Epidermal melanocyte (primary cell): ENCODE measurements around the gene NT5DC1.
A peak's percentile ranks its signal among the peaks of the same experiment; 100 is the strongest.
"Not testable (repeated sequence)": the region's sequence is repeated elsewhere in the genome, so short reads cannot be mapped to it uniquely, and the experiment has no call there.

Experiments
- DNase-seq: peaks from one replicate; pipeline ENCODE4 v3.0.0; 2011; ENCODE audit warnings: low spot score; ENCODE audit not compliant: insufficient read length

Gene NT5DC1

GRCh38 chr6:116277124-116277523 lies 176.5 kb downstream of the NT5DC1 start:
- DNase-seq, result no peak

GRCh38 chr6:116278481-116278829 lies 177.8 kb downstream of the NT5DC1 start:
- no peak for DNase-seq

- DNase-seq, result no peak
Observed at GRCh38 chr6:116278854-116279231, 178.2 kb downstream of the NT5DC1 start.

GRCh38 chr6:116279232-116280160 lies 178.8 kb downstream of the NT5DC1 start, which contains the start of gene TSPYL1:
TSS of gene TSPYL1 (minus strand) at chr6:116279930. CDS start at chr6:116279830, 100 bp downstream.
- DNase-seq, result peak; percentile 60

DNA sequence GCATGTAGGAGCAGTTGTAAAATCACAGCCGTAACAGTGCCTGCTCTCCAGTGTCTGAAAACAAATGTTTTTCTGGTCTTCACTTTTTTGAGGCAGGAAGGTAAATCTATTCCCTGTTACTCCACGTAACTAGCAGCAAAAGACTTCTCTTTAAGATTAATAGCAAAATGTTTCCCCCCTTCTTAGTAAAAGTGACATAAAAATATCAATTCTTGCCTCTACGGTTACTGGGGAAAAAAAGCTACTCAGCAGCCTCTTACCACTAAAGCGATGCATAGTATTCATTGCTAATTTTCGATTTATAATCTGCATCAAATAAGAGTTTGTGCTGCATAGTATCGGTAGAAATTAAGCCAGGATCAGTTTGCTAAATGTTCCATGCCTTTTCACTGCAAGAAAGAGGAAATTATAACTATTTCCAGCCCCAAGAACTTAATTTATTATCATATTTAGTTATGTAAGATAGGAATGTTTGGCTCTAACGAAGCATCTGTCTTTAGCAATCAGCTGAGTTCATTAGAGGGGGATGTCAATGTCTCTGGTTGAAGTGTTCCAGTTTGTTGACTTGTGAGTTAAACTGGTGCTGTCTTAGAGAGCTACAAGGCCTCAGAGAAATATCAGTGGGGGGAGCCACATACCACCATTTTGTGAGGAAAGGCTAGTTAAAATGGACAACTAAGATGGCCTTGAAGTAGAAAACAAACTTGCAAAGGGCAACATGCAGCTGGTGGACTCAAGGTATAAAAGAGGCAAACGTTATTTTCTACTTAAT lies 179.7 kb downstream of the NT5DC1 start:
- DNase-seq, result no peak

GRCh38 chr6:116280933-116281316 lies 180.3 kb downstream of the NT5DC1 start:
- no peak for DNase-seq

DNA sequence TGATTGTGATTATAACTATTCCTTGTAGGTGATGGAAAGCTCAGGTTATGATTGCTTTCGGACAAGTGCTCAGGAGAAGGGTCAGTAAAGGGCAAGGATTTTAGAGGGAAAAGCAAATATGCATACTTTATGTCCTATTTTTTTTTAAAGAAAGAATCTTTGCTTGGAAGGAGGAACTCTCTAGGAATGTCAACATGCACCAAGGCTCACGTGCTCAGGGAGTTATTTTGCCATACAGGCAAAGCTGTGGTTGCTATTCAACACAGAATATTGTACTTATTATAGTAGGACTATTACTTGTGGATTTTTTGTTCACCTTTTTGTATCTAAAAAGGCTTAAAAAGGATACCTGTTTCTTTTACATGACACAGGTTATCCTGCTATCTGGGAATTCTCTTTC lies 182.0 kb downstream of the NT5DC1 start:
- no peak for DNase-seq

- no peak for DNase-seq
Observed at GRCh38 chr6:116283191-116283590, 182.5 kb downstream of the NT5DC1 start.

- DNase-seq, result not testable (repeated sequence)
Observed at GRCh38 chr6:116284984-116285383, 184.3 kb downstream of the NT5DC1 start.

- no peak for DNase-seq
Observed at GRCh38 chr6:116286773-116287358, 186.2 kb downstream of the NT5DC1 start.

- DNase-seq, result no peak
Observed at GRCh38 chr6:116287689-116288282, 187.1 kb downstream of the NT5DC1 start.

DNA sequence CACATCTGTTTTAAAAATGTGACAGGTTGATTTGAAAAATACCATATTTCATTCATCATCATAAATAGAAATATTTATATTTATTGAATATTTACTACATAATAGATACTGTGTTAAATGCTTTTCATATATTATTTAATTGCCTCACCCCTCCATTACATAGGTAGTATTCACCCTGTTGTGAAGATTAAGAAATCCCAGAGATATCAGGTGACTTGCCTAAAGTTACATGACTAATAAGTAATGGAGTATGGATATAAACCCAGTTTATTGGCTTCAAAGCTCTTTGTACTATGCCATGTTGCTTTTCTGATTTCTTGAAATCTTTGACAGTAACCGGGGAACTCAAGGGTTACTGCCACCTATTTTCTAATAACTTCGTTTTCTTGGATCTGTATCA lies 189.2 kb downstream of the NT5DC1 start:
- no peak for DNase-seq

GRCh38 chr6:116290799-116291198 lies 190.1 kb downstream of the NT5DC1 start:
- DNase-seq, result no peak

DNA sequence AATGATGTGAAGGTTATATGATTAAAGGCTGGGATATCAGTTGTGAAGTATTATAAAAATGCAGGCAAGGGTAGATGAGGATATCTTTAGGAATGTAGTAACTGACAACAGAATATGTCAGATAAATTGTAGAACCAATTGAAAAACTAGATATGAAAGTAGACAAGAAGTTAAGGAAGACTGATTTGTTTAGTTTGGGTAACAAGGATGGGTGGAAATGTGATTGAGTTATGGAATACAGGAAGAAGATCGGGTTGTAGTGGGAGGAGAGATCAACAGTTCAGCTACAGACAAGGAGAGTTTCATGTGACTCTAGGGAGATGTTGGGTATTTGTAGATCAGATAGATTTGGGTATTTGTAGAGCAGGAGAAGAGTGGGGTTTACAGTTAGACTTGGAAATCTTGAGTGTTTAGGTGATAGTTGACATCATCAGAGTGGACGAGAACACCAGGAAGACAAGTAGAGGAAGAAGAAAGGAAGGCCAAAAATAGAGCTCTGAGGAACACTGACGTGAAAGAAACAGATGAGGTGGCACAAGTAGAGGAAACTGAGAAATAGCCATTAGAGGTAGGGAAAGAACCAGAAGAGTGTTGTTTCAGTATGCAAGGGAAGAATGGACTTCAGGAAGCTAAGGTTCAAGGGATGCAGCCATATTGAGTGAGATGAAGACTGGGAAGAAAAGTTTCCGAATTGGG lies 191.2 kb downstream of the NT5DC1 start:
- DNase-seq, result no peak

GRCh38 chr6:116292553-116292952 lies 191.9 kb downstream of the NT5DC1 start:
- DNase-seq, result no peak

GRCh38 chr6:116298273-116298672 lies 197.6 kb downstream of the NT5DC1 start:
- DNase-seq, result no peak

GRCh38 chr6:116298973-116299372 lies 198.3 kb downstream of the NT5DC1 start:
- DNase-seq, result no peak
